DND-41 (cell line): ENCODE results near the gene FOXO6.

ENCODE experiments used
- ATAC-seq: fragments of 200-7000 bp; cut with Tn5 transposase; 3 replicates; pipeline ENCODE4 v1.9.1; 2021; ENCODE audit warnings: low read depth; ENCODE audit not compliant: insufficient read depth
- DNase-seq: peaks from one replicate; pipeline ENCODE4 v3.0.0-alpha.2; 2020
- H2AFZ ChIP-seq: 2 replicates; pipeline ENCODE4 v1.6.0; 2012; ENCODE audit warnings: low read depth, low read length
- H3K27ac ChIP-seq: 2 replicates; pipeline ENCODE4 v1.5.1; 2012; ENCODE audit warnings: low read length, inconsistent platforms
- H3K27me3 ChIP-seq: fragments of 200-600 bp; sonication (generic); 2 replicates; pipeline ENCODE4 v1.6.0; 2012; ENCODE audit warnings: low read length, mild to moderate bottlenecking, inconsistent platforms; ENCODE audit not compliant: insufficient read depth, poor library complexity
- H3K36me3 ChIP-seq: 2 replicates; pipeline ENCODE4 v1.5.1; 2012; ENCODE audit warnings: low read length, inconsistent platforms; ENCODE audit not compliant: insufficient read depth
- H3K4me1 ChIP-seq: 2 replicates; pipeline ENCODE4 v1.5.1; 2012; ENCODE audit warnings: mild to moderate bottlenecking, low read length; ENCODE audit not compliant: insufficient read depth
- H3K4me2 ChIP-seq: 2 replicates; pipeline ENCODE4 v1.6.0; 2012; ENCODE audit warnings: mild to moderate bottlenecking, moderate library complexity, low read length, inconsistent platforms; ENCODE audit not compliant: insufficient read depth
- H3K4me3 ChIP-seq, 2 experiments: fragments of 200-600 bp in 1 of 2; shearing (Covaris generic) in 1 of 2; 2 replicates each; pipeline ENCODE4 v1.5.1; 2012 to 2016; ENCODE audit warnings: inconsistent platforms in 2 of 2, low read length in 2 of 2, mild to moderate bottlenecking in 2 of 2, low read depth in 1 of 2, moderate library complexity in 1 of 2
- H3K79me2 ChIP-seq: 2 replicates; pipeline ENCODE4 v1.6.0; 2012; ENCODE audit warnings: low read length, inconsistent platforms; ENCODE audit not compliant: insufficient read depth
- H3K9ac ChIP-seq: 2 replicates; pipeline ENCODE4 v1.6.0; 2012; ENCODE audit warnings: low read depth, mild to moderate bottlenecking, inconsistent platforms, low read length, moderate library complexity
- H3K9me3 ChIP-seq: 2 replicates; pipeline ENCODE4 v1.5.1; 2012; ENCODE audit warnings: low read length, moderate library complexity, mild to moderate bottlenecking, inconsistent platforms; ENCODE audit not compliant: insufficient read depth, severe bottlenecking
- H4K20me1 ChIP-seq: 2 replicates; pipeline ENCODE4 v1.6.0; 2012; ENCODE audit warnings: low read length; ENCODE audit not compliant: insufficient read depth
- CTCF ChIP-seq: IDR thresholded peaks from 2 replicates; pipeline ENCODE4 v1.5.1; 2012; ENCODE audit warnings: borderline replicate concordance, low read length, moderate library complexity, mild to moderate bottlenecking; ENCODE audit not compliant: poor library complexity, severe bottlenecking; ENCODE audit errors: extremely low read depth
- EZH2 ChIP-seq: IDR thresholded peaks from 3 replicates; pipeline ENCODE4 v1.6.1; 2012; ENCODE audit warnings: borderline replicate concordance, low read depth, mild to moderate bottlenecking, moderate library complexity, low read length, inconsistent platforms; ENCODE audit not compliant: severe bottlenecking

The FOXO6 gene

GRCh38 chr1:41355761-41356160 lies 5.5 kb upstream of the FOXO6 start:
- no peak overlapping the region for H3K4me3 ChIP-seq
- no peaks in the 10 kb centered on the region for H3K27me3 ChIP-seq
- H3K4me2 ChIP-seq = no peak overlapping the region
- H4K20me1 ChIP-seq = 0 out of 2 replicates have a peak, but pooled peaks cover 7% of the 10 kb centered on the region
- DNase-seq = no peak
- no peaks in the 10 kb centered on the region for H3K79me2 ChIP-seq
- H3K27ac ChIP-seq = no peak overlapping the region
- no peak overlapping the region for H2AFZ ChIP-seq
- no peak overlapping the region for H3K9ac ChIP-seq
- TF ChIP-seq EZH2 (no peak), CTCF (no peak)
- H3K4me1 ChIP-seq = peaks cover 19% of the 10 kb centered on the region
- no peaks in the 10 kb centered on the region for H3K9me3 ChIP-seq
- H3K36me3 ChIP-seq = no peaks in the 10 kb centered on the region
- ATAC-seq = no peak

GRCh38 chr1:41356752-41357151 lies 4.5 kb upstream of the FOXO6 start:
- Histone ChIP-seq H3K4me2 (no peak overlapping the region), H4K20me1 (0 out of 2 replicates have a peak, but pooled peaks cover 7% of the 10 kb centered on the region), H3K36me3 (no peaks in the 10 kb centered on the region), H3K79me2 (no peaks in the 10 kb centered on the region), H2AFZ (no peak overlapping the region), H3K4me3 (no peak overlapping the region), H3K9ac (no peak overlapping the region), H3K27ac (no peak overlapping the region), H3K9me3 (no peaks in the 10 kb centered on the region), H3K27me3 (no peaks in the 10 kb centered on the region), H3K4me1 (peaks cover 26% of the 10 kb centered on the region)
- DNase-seq = no peak
- no peak for ATAC-seq
- TF ChIP-seq CTCF (no peak), EZH2 (no peak)

GRCh38 chr1:41357451-41358101 lies 3.7 kb upstream of the FOXO6 start:
- no peak overlapping the region for H3K4me2 ChIP-seq
- H3K36me3 ChIP-seq = no peaks in the 10 kb centered on the region
- peaks cover 14% of the 10 kb centered on the region; the same call in 1 of the 2 replicates for H4K20me1 ChIP-seq
- no peak overlapping the region for H3K9ac ChIP-seq
- no peaks in the 10 kb centered on the region for H3K79me2 ChIP-seq
- H2AFZ ChIP-seq = no peak overlapping the region
- no peaks in the 10 kb centered on the region for H3K9me3 ChIP-seq
- DNase-seq = peak; percentile 55
- no peak overlapping the region for H3K27ac ChIP-seq
- H3K27me3 ChIP-seq = peaks cover 6% of the 10 kb centered on the region
- H3K4me1 ChIP-seq = peaks cover 34% of the 10 kb centered on the region
- 0 out of 3 replicates have a peak, but pooled peaks have one; percentile 8 for ATAC-seq
- H3K4me3 ChIP-seq = no peak overlapping the region
- TF ChIP-seq CTCF (no peak), EZH2 (no peak)
